Measurements from ENCODE around the gene MRPS9. TPM values are rescaled to one million over a fixed set of nuclear protein-coding genes. Genes with fewer than 3 reads are reported as not detected.

MRPS9 gene
- 23.1 and 31.0 TPM in 2 replicates for total RNA-seq

GRCh38 chr2:105037572-105038382 is at the start of gene MRPS9:
TSS of gene MRPS9 (plus strand) at chr2:105038069. CDS start at chr2:105038093, 24 bp downstream.

Other genes starting within 250 kb of the MRPS9 start
- not detected in 2 replicates for gene POU3F3, start 184.0 kb upstream of the MRPS9 start, total RNA-seq
- not detected in 2 replicates for gene GPR45, start 203.7 kb downstream of the MRPS9 start, total RNA-seq

All from hair follicular keratinocyte (primary cell).